Measurements from ENCODE around the gene BACH2. TPM values are rescaled to one million over a fixed set of nuclear protein-coding genes. Genes with fewer than 3 reads are reported as not detected.

Gene BACH2
- total RNA-seq, 2 donors from 2014 or later, result 0.52 to 1.2 TPM

- no peaks in the 10 kb centered on the region for H3K27me3 ChIP-seq
- H3K36me3 ChIP-seq, result no peaks in the 10 kb centered on the region
- H3K9ac ChIP-seq (ENCODE audit: low read depth in 2 of 2, low read length in 2 of 2), result no peak overlapping the region
- intact Hi-C loops (cut with DNase I), result no loop called here
- DNase-seq, result no peak
- H3K9me3 ChIP-seq, result no peaks in the 10 kb centered on the region
- TF ChIP-seq CTCF (IDR thresholded peaks at IDR 0.05), result no peak
- no peaks in the 10 kb centered on the region for H3K4me1 ChIP-seq
- no peak overlapping the region for H3K4me3 ChIP-seq
- no peak overlapping the region for H3K27ac ChIP-seq
Observed at GRCh38 chr6:90000864-90001731, 295.5 kb downstream of the BACH2 start.

DNA sequence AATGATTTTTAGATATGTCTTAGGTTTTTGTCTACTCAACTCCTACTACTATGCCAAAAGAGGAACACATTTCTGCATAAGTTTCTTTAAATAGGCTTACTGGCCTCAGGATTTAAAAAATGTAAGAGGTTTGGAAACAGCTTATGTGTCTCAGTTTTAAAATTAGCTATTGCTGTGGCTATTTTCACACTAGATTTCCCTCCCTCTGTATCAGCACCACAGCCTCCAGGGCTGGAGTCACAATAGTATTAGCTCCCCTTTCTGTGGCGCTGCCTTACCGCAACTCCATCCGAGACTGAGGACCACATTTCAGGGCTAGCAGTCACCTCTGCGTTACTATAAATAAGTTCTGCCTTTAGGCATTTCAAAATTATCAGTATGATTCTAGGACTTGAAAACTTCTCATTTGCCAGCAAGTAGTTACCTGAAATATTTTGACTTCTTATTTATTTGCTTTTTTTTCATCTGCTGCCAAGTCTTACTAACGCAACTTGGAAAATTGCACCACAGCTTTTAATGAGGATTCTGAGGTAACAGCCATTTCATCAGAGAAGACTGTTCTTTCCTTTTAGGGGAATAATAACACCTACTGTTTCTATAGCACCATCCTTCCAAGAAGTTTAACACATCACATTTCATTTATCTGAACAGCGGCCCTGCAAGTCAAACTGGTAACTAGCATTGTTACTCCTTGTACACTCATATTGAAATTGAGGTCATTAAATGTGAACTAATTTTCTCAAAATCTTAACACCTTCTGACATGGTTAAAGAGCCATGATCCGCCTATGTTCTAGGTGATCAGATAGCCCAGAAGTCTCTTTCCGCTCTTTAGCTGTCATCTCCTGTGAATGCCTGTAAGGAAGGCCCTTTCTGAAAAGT lies 296.5 kb downstream of the BACH2 start:
- H3K9me3 ChIP-seq, result no peaks in the 10 kb centered on the region
- no peak for DNase-seq
- no peaks in the 10 kb centered on the region for H3K36me3 ChIP-seq
- no peaks in the 10 kb centered on the region for H3K27me3 ChIP-seq
- no peak overlapping the region for H3K27ac ChIP-seq
- no peak overlapping the region for H3K4me3 ChIP-seq
- no peaks in the 10 kb centered on the region for H3K4me1 ChIP-seq
- no peak overlapping the region for H3K9ac ChIP-seq (ENCODE audit: low read depth in 2 of 2, low read length in 2 of 2)
- TF ChIP-seq CTCF (IDR thresholded peaks at IDR 0.05), result no peak
- intact Hi-C loops (cut with DNase I), result no loop called here

GRCh38 chr6:89999154-89999553 lies 297.5 kb downstream of the BACH2 start:
- no peak overlapping the region for H3K27ac ChIP-seq
- TF ChIP-seq CTCF (IDR thresholded peaks at IDR 0.05), result no peak
- H3K9ac ChIP-seq (ENCODE audit: low read depth in 2 of 2, low read length in 2 of 2), result no peak overlapping the region
- H3K27me3 ChIP-seq, result no peaks in the 10 kb centered on the region
- intact Hi-C loops (cut with DNase I), result no loop called here
- no peaks in the 10 kb centered on the region for H3K36me3 ChIP-seq
- no peaks in the 10 kb centered on the region for H3K9me3 ChIP-seq
- no peak overlapping the region for H3K4me3 ChIP-seq
- no peaks in the 10 kb centered on the region for H3K4me1 ChIP-seq
- DNase-seq, result peak; percentile 85

DNA sequence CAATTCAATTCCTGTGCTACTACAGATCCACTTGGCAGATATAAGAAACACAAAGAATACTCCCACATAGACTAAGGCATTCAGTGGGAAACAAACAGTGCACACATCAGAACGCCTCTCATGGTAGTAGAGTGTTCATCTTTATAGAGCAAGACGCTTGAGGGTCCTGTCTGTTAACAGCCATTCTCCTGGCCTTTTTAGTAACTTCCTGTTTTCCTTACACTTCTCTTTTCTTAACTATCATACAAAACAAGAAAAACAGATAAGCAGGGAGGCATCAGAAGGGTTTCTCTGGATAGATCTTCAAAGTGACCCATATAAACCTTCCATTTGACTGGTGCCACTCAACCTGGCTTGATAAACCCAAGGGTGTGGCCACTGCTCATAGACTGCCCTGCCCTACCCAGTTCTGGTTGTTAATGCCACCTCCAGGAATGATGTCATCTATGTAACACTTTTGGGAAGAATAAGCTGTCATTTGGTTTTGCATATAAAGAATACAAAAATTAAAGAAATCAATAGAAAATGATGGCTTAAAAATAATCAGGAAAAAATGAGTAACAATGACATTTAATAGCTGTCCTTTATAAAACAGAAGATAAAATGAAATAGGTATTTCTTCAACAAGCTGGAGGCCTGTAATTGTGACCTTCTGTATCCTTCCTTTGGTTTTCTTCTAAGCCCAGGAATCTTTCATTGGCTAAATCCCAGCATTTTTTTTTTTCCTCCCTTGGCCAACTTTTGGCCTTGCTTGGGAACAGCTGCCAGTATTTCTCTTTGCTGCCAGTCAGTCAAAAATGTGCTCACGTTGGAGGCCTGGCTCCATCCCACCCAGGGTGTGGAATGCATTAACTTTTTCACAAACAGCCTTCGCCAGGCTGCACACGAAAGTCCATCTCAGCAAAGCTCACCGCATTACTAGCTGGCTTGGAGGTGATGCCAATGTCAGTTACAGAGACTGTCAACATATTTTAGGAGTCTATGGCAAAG lies 298.9 kb downstream of the BACH2 start:
- H3K27ac ChIP-seq, result no peak overlapping the region

More for the DNA sequence above, 298.9 kb downstream of the BACH2 start:
- Histone ChIP-seq H3K9me3 (no peaks in the 10 kb centered on the region), H3K4me1 (no peaks in the 10 kb centered on the region), H3K9ac (ENCODE audit: low read depth in 2 of 2, low read length in 2 of 2) (no peak overlapping the region), H3K36me3 (no peaks in the 10 kb centered on the region), H3K27me3 (no peaks in the 10 kb centered on the region), H3K4me3 (no peak overlapping the region)
- DNase-seq, result no peak
- TF ChIP-seq CTCF (IDR thresholded peaks at IDR 0.05), result no peak
- intact Hi-C loops (cut with DNase I), result no loop called here
